Kidney (tissue), 14 donors: ENCODE data around the gene RPS18. TPM values are rescaled to one million over a fixed set of nuclear protein-coding genes. Genes with fewer than 3 reads are reported as not detected.

Experiments used
- DNase-seq, 5 donors: peaks; one replicate each; pipeline ENCODE4 v3.0.0-alpha.2; 2013 to 2020
- FAIRE-seq: peaks from 2 replicates; lab custom pipeline; 2012; peaks lifted over from hg19 to GRCh38; lab: Jason Lieb, UNC
- H3K27ac ChIP-seq, 2 donors: one replicate each; pipeline ENCODE4 v1.7.0; 2013; ENCODE audit warnings: low read depth in 2 of 2, low read length in 2 of 2, inconsistent platforms in 1 of 2
- H3K27me3 ChIP-seq: one replicate; pipeline ENCODE4 v1.7.1; 2013; ENCODE audit warnings: low read length, inconsistent platforms; ENCODE audit not compliant: control insufficient read depth, insufficient read depth
- H3K36me3 ChIP-seq, 3 donors: one replicate each; pipeline versions ENCODE4 v1.7.0 to v1.7.1; 2013; ENCODE audit warnings: low read length in 3 of 3, control low read depth in 1 of 3, inconsistent platforms in 1 of 3; ENCODE audit not compliant: insufficient read depth in 3 of 3, control insufficient read depth in 2 of 3
- H3K4me1 ChIP-seq, 3 donors: one replicate each; pipeline versions ENCODE4 v1.7.0 to v1.7.1; 2013; ENCODE audit warnings: low read length in 3 of 3, inconsistent platforms in 1 of 3, low read depth in 1 of 3; ENCODE audit not compliant: control insufficient read depth in 2 of 3, insufficient read depth in 2 of 3
- H3K4me3 ChIP-seq, 3 donors: one replicate each; pipeline versions ENCODE4 v1.7.0 to v1.8.1; 2013; ENCODE audit warnings: low read length in 3 of 3, control low read depth in 1 of 3, inconsistent platforms in 1 of 3
- H3K9ac ChIP-seq, 3 donors: one replicate each; pipeline versions ENCODE4 v1.7.0 to v1.7.1; 2013; ENCODE audit warnings: low read length in 3 of 3, control low read depth in 1 of 3, inconsistent platforms in 1 of 3
- H3K9me3 ChIP-seq, 3 donors: one replicate each; pipeline versions ENCODE4 v1.7.0 to v1.7.1; 2013; ENCODE audit warnings: low read length in 3 of 3, control low read depth in 1 of 3, inconsistent platforms in 1 of 3; ENCODE audit not compliant: control insufficient read depth in 2 of 3, insufficient read depth in 1 of 3
- intact Hi-C: fragments of 100-400 bp; cut with DNase I; formaldehyde crosslinking; loops from one replicate; pipeline ENCODE4 v1.11.1; 2022
- polyA plus RNA-seq: library from polyadenylated mRNA; stranded (reverse); fragments of 350-450 nt; fragmentation: Illumina TruSeq; extraction: RNeasy Lipid Tissue Mini Kit (QIAGEN cat#74804); gene quantifications from one replicate; pipeline ENCODE4 v1.2.3, GENCODE V29; 2014; ENCODE audit warnings: low read depth, low replicate concordance; ENCODE audit not compliant: insufficient read depth
- total RNA-seq: library from RNA; stranded (reverse); fragmentation: NEBNext Ultra II Directional; extraction: Animal tissue kit (Norgen Biotek cat#: 25700); gene quantifications from one replicate; pipeline ENCODE4 v1.2.1, GENCODE V29; 2021
- TF ChIP-seq, protein P1 (sequence below): IDR thresholded peaks from 3 replicates; pipeline ENCODE4 v1.5.1; 2012; ENCODE audit warnings: mild to moderate bottlenecking, moderate library complexity, borderline replicate concordance; ENCODE audit not compliant: insufficient read depth; ENCODE audit errors: extremely low read depth
- donor health status: control.
- donor health status: control.
- donor health status: control.
- donor health status: control.
- donor health status: control.
- donor health status: DM: yes; HTN: yes; CAD: no.
- donor health status: Normal renal cell carcinoma (clear cell type).

RPS18 gene
- total and polyA plus RNA-seq, 2 donors from 2014 or later = 1,706 to 2,618 TPM

DNA sequence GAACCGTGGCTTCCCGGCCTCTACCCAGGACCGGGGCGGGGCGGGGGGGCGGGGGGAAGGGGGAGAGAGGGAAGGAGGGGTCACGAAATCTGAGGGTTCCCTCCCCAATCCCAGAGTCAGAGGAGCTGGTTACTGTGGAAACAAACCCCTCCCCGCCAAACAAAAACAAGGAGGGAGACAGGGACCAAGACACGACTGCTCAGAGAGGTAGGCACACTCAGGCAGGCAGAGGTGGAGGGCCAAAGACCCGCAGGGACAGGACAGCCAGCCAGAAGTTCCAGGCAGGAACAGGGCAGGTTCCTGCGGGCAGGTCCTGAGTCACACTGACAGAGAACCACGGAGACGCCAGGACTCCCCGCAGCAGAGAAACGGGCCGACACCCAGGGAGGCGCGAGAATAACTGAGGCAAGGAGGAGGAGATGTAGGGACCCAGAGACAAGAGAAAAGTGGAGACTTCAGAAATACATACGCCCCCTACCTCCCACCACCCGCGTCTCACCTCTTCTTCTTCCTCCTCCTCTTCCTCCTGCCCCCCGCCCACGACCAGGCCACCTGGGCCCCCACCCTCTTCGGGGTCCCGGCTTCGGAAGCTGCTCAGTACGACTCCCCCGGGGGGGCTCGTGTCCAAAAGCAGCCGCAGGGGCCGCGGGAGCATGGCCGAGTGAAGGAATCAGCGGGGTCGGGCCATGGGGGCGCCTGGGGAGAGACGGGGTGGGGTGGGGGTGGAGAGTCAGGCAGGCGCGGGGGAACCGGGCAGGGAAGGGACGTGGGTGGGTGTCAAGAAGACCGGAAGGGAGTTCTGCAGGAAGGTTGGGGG is 26.3 kb downstream of the RPS18 start:
- no peaks in the 10 kb centered on the region for H3K9me3 ChIP-seq
- TF ChIP-seq, protein P1, sequence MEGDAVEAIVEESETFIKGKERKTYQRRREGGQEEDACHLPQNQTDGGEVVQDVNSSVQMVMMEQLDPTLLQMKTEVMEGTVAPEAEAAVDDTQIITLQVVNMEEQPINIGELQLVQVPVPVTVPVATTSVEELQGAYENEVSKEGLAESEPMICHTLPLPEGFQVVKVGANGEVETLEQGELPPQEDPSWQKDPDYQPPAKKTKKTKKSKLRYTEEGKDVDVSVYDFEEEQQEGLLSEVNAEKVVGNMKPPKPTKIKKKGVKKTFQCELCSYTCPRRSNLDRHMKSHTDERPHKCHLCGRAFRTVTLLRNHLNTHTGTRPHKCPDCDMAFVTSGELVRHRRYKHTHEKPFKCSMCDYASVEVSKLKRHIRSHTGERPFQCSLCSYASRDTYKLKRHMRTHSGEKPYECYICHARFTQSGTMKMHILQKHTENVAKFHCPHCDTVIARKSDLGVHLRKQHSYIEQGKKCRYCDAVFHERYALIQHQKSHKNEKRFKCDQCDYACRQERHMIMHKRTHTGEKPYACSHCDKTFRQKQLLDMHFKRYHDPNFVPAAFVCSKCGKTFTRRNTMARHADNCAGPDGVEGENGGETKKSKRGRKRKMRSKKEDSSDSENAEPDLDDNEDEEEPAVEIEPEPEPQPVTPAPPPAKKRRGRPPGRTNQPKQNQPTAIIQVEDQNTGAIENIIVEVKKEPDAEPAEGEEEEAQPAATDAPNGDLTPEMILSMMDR = no peak
- H3K4me1 ChIP-seq = peaks cover 0 to 13% (median 0%) of the 10 kb centered on the region in 3 donors
- peaks cover 2 to 11% (median 11%) of the 10 kb centered on the region in 3 donors for H3K36me3 ChIP-seq
- no peaks in the 10 kb centered on the region for H3K27me3 ChIP-seq
- H3K4me3 ChIP-seq = peak overlapping the region; percentile 64 to 92 (median 82)
- FAIRE-seq (no peak), DNase-seq (peak; percentile 78 to 90 (median 84))
- peak overlapping the region; percentile 49 to 87 (median 76) for H3K9ac ChIP-seq
- peak overlapping the region; percentile 96 to 98 for H3K27ac ChIP-seq
- intact Hi-C loops = no loop called here

DNA sequence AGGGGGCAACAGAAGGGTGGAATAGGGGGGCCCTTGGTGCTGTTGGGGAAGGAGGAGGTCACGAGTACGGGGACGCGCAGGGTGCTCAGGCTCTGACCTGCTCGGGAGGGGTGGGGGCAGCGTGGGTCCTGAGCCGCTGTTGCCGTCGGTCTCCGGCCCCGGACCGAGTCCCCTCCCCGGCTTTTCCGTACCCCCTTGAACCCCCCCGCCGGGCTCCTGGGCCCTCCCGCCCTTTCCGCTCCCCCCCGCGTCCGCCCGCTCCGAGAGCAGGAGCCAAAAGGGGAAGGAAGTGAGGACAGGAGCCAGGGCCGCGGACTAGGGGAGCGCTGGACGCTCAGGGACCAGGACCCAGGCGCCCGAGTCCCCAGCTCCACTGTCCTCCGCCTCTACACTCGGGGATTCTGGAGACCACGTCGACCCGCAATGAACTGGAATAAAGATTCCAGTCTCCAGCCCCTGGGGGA is 26.9 kb downstream of the RPS18 start, which contains the start of gene RGL2:
RGL2 (minus strand) TSS at position 170 of the 464 bp plus-strand sequence. CDS start 332 bp downstream, outside the sequence.
- peaks cover 3 to 13% (median 8%) of the 10 kb centered on the region in 3 donors for H3K36me3 ChIP-seq
- intact Hi-C loops = no loop called here

DNA sequence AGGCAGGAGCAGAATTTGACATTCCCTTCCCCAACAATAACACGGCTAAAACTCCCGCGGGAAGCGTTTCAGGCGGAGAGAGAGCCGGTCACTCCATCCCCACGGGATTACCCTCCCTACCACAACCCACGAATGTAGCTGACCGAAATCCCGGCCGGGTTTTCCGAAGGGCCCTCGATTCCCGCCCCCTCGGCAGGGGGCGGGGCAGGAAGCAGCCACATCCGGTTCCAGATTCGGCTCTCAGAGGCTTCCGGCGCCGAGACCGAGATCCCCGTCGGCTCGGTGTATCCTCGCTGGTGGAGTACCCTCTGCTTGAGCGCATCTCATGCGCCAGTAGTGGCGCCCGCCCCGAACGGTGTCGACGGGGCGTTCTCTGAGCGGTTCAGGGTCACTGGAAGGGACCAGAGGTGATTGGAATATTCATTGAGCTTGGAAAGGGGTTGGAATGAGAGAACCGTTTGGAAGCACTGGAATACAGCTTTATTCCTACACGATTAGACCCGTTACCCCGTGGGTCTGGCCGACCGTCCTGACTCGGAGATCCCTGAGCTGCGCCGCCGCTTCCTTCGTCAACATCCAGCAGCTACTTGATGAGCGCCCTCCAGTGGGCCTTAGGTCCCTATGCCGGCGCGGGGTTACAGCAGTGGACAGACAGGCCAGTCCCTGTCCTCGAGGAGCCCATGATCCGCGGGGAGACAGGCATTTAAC is 27.5 kb downstream of the RPS18 start:
- intact Hi-C loops = no loop called here
- peak overlapping the region; percentile 81 to 97 (median 92) for H3K4me3 ChIP-seq
- peak overlapping the region; percentile 96 to 98 for H3K27ac ChIP-seq
- FAIRE-seq (no peak), DNase-seq (peak; percentile 93 to 97 (median 96))
- H3K9ac ChIP-seq = peak overlapping the region; percentile 81 to 95 (median 88)
- no peaks in the 10 kb centered on the region for H3K27me3 ChIP-seq
- H3K36me3 ChIP-seq = peaks cover 4 to 14% (median 9%) of the 10 kb centered on the region in 3 donors
- H3K4me1 ChIP-seq = peaks cover 0 to 13% (median 0%) of the 10 kb centered on the region in 3 donors
- no peaks in the 10 kb centered on the region for H3K9me3 ChIP-seq
- TF ChIP-seq, protein P1 = peak; percentile 52

More for the DNA sequence above, 26.9 kb downstream of the RPS18 start, which contains the start of gene RGL2:
- Histone ChIP-seq H3K4me1 (peaks cover 0 to 13% (median 0%) of the 10 kb centered on the region in 3 donors), H3K27me3 (no peaks in the 10 kb centered on the region), H3K4me3 (peak within 1 kb of the TSS; percentile 82 to 97 (median 92)), H3K9ac (peak within 1 kb of the TSS; percentile 81 to 95 (median 88)), H3K9me3 (no peaks in the 10 kb centered on the region), H3K27ac (peak within 1 kb of the TSS; percentile 96 to 98)
- FAIRE-seq (no peak), DNase-seq (peak in 3 of 5 donors; percentile 49 to 97 (median 87))
- TF ChIP-seq, protein P1 = no peak
